Peyer's patch (tissue), 4 donors: Measurements from ENCODE around the gene POLR1B.

Experiments used
- POLR2A ChIP-seq, 2 donors: fragments of 450-650 bp; IDR thresholded peaks; one replicate each; pipeline ENCODE4 v1.5.1; 2017; ENCODE audit warnings: antibody characterized with exemption in 2 of 2, mild to moderate bottlenecking in 2 of 2, moderate library complexity in 2 of 2
- TF ChIP-seq, protein P1 (sequence below), 6 experiments: fragments of 450-650 bp in 4 of 6; fragments of 200-600 bp in 2 of 6; sonication (generic) in 1 of 6; IDR thresholded peaks; one replicate each; pipeline ENCODE4 v1.5.1; 2017 to 2019; ENCODE audit warnings: antibody characterized with exemption in 6 of 6, mild to moderate bottlenecking in 3 of 6, moderate library complexity in 1 of 6

DNA sequence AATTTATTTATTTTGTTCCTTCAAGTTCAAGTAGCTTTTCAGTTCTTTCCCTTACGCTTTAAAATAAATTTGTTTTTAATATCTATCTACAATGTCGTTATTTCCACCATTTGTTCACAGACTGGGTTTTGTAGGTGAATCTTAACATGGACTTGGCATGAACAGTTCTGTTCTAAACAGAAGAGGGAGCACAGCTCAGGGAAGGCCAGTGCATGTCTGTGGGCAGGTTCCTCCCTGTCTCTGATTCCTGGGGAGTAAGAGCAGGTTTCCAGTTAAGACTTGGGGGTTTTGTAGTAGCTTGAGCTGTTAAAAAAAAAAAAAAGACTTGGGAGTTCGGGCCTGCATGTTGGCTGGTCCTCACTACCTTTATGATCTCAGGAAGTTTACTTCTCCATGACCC lies 49.2 kb upstream of the POLR1B start:
- TF ChIP-seq, protein P1, sequence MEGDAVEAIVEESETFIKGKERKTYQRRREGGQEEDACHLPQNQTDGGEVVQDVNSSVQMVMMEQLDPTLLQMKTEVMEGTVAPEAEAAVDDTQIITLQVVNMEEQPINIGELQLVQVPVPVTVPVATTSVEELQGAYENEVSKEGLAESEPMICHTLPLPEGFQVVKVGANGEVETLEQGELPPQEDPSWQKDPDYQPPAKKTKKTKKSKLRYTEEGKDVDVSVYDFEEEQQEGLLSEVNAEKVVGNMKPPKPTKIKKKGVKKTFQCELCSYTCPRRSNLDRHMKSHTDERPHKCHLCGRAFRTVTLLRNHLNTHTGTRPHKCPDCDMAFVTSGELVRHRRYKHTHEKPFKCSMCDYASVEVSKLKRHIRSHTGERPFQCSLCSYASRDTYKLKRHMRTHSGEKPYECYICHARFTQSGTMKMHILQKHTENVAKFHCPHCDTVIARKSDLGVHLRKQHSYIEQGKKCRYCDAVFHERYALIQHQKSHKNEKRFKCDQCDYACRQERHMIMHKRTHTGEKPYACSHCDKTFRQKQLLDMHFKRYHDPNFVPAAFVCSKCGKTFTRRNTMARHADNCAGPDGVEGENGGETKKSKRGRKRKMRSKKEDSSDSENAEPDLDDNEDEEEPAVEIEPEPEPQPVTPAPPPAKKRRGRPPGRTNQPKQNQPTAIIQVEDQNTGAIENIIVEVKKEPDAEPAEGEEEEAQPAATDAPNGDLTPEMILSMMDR (IDR thresholded peaks at IDR 0.05), result no peak
- TF ChIP-seq POLR2A (IDR thresholded peaks at IDR 0.05), result no peak
